HG02798 (cell line): Measurements from ENCODE around the gene DIP2A.
"Not testable (repeated sequence)": the region's sequence is repeated elsewhere in the genome, so short reads cannot be mapped to it uniquely, and the experiment has no call there.

ENCODE experiments used
- ATAC-seq: cut with Tn5 transposase; IDR thresholded peaks from one replicate; pipeline ENCODE4 v1.9.1; 2021; ENCODE audit warnings: mild to moderate bottlenecking; ENCODE audit not compliant: unreplicated experiment, poor library complexity

Gene DIP2A

DNA sequence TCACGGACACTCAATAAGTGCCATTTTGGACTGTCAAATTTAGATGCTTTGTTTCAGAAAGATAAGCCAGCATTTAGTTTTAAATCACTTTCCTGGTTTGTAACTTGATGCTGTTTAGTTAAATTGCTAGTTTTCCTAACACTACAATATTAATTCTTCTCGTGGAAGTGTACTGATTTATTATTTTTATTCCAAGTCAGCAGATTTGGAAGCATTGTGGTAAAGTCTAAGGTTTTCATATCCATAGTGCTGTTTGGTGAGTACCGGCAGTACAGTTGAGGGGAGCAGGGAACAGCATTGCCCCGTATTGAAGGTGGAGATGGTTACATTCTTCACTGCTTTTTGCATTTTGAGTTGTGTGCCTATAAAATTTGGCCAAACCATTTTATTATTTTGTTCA, 109.9 kb downstream of the DIP2A start:
- no peak for ATAC-seq

DNA sequence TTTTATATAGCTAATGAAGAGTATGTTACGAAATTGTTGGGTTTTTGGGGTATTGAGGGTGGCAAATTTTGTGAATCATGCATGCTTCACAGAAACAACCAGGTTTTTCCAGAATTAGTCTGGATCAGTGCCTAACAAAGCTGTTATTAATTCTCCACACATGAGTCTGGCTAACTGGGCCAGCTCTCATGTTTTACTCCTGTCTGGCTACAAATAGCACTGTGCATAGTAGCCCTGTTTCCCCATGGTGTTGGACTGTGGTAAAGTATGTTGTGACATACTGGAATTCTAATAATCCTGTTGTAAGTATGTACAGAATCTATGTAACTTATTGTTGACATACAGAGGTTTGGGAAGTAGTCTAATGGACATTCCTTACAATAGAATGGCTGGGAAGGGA, 110.4 kb downstream of the DIP2A start:
- no peak for ATAC-seq

- no peak for ATAC-seq
Observed at GRCh38 chr21:46570119-46570518, 111.4 kb downstream of the DIP2A start.

DNA sequence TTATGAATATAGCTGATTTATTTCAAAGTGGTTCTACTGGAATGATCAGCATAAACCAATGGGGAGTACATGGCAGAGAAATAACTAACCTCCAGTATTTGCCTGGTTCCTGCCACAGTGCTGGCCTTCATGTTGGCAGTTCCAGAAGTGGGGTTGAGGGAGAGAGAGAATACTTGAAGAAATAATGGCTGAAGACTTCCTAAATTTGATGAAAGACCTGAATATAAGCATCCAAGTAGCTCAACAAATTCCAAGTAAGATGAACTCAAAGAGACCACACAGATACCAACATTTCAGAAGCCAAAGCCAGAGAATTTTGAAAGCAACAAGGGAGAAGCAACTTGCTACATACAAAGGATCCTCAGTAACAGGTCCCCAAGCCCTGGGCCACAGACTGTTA, 111.9 kb downstream of the DIP2A start:
- no peak for ATAC-seq

DNA sequence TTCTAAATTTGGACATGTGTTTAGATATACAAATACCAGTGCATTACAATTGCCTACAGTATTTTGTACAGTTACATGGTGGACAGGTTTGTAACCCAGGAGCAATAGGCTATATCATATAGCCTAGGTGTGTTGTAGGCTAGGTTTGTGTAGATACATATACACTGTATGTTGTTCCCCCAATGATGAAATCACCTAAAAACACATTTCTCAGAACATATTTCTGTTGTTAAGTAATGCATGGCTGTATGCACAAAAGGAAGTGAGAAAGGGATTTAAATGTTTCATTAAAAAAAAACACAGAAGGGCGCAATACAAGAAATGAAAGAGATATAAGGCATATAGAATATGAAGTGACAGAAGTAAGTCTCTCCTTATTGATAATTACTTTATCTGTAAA, 114.2 kb downstream of the DIP2A start:
- ATAC-seq = no peak

DNA sequence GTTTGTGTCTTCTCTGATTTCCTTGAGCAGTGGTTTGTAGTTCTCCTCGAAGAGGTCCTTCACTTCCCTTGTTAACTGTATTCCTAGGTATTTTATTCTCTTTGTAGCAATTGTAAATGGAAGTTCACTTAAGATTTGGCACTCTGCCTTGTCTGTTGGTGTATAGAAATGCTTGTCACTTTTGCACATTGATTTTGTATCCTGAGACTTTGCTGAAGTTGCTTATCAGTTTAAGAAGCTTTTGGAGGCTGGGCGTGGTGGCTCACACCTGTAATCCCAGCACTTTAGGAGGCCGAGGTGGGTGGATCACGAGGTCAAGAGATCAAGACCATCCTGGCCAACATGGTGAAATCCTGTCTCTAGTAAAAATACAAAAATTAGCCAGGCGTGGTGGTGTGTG, 119.1 kb downstream of the DIP2A start:
- not testable (repeated sequence) for ATAC-seq

DNA sequence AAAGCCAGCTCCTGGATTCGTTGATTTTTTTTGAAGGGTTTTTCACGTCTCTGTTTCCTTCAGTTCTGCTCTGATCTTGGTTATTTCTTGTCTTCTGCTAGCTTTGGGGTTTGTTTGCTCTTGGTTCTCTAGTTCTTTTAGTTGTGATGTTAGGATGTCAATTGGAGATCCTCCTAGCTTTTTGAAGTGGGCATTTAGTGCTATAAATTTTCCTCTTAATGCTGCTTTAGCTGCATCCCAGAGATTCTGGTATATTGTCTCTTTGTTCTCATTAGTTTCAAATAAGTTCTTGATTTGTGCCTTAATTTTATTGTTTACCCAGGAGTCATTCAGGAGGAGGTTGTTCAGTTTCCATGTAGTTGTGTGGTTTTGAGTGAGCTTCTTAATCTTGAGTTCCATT, 120.7 kb downstream of the DIP2A start:
- not testable (repeated sequence) for ATAC-seq

- no peak for ATAC-seq
Observed at GRCh38 chr21:46581780-46582307, 123.2 kb downstream of the DIP2A start.

DNA sequence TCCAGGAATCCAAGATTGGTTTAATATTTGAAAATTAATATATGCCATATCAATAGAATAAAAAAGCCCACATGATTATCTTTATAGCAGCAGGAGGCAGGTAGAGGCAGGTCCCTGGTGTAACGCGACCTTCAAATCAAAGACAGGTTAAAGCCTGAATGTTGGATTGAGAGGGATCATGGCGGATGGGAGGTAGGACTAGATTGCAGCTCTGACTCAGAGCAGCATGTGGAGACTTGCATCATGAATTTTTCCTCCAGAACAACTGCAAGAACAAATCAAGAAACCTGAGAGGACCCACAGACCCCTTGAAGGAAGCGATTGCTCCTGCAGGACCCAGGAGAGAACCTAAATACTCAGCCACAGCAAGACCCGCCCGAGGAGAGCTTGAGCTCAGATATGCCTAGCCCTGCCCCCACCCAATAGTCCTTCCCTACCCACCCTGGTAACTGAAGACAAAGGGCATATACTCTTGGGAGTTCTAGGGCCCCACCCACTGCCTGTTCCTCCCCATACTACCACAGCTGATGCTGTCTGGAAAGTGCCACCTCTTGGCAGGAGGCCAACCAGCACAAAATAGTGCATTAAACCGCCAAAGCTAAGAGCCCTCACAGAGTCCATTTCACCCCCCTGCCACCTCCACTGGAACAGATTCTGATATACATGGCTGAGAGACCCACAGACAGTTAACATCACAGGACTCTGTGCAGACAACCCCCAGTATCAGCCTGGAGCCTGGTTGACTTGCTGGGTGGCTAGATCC, 126.7 kb downstream of the DIP2A start:
- ATAC-seq = no peak

DNA sequence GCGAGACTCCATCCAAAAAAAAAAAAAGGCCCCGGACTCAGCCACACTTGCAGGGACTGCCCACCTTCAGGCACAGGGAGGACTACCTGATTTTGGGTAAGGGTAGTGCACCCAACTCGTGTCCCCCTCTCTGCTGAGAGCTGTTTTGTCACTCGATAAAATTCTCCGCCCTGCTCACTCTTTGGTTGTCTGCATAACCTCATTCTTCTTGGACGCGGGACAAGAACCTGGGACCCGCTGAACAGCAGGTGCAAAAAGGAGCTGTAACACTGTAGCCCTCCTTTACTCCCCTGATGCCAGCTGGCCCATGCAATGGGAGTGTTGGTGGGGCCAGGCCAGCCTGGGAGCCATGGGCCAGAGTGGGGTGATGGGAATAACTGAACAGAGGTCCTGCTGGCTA, 135.6 kb downstream of the DIP2A start:
- no peak for ATAC-seq

DNA sequence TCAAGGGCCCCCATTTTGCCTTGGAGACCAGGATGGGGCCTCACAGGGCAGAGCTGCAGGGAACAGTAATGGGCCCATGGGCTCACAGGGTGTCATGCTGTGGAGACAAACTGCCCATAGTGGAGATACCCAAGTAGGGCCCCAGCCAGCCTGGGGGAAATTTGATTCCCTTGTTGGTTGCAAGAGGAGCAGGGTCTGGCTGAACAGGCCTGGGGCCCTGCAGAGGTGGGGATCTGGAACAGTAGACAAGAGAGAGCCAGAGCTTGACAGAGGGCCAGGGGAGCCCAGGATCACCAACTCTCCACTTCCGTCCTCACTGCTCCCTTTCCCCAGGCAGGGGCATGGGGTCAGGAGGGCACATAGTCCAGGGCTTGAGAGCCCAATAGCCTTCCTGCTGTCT, 137.5 kb downstream of the DIP2A start:
- ATAC-seq = no peak

DNA sequence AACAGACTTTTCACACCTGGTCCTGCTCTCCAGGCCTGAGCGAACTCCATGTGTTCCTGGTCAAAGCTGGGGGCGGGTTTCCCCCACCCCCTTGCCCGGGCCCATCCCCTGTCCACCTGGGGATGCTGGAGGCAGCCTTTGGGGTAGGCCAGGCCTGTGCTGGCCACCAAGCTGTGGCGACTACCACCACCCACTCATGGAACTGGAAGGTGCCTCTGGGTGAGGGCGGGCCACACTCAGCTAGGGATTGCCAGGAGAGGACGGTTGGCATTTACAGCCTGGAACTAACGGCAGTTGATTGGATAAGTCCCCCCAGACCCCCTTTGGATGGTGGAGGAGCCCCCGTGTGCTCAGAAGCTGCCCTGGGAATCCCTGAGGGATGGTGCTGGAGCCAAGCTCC, 138.3 kb downstream of the DIP2A start:
- ATAC-seq = no peak

DNA sequence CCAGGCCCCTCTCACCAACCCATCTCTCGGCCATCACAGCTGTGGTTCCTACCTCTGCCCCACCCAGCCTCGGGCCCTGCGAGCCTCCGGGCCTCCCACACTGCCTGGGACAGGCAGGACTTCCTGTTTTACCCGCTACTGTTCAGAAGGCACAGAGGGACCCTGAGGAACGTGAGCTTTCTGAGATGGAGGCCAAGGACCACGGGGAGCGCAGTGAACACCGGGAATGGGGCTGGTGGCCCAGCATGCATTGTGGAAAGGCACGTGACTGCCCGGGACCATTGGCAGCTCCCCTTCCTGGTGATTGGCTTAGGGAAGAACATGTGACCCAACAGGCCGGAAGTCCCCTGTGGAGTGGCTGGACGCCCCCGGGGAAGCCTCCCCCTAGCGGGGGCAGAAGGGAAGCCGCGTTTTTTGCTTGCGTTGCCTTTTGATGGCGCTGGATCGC, 139.2 kb downstream of the DIP2A start:
- ATAC-seq = no peak

DNA sequence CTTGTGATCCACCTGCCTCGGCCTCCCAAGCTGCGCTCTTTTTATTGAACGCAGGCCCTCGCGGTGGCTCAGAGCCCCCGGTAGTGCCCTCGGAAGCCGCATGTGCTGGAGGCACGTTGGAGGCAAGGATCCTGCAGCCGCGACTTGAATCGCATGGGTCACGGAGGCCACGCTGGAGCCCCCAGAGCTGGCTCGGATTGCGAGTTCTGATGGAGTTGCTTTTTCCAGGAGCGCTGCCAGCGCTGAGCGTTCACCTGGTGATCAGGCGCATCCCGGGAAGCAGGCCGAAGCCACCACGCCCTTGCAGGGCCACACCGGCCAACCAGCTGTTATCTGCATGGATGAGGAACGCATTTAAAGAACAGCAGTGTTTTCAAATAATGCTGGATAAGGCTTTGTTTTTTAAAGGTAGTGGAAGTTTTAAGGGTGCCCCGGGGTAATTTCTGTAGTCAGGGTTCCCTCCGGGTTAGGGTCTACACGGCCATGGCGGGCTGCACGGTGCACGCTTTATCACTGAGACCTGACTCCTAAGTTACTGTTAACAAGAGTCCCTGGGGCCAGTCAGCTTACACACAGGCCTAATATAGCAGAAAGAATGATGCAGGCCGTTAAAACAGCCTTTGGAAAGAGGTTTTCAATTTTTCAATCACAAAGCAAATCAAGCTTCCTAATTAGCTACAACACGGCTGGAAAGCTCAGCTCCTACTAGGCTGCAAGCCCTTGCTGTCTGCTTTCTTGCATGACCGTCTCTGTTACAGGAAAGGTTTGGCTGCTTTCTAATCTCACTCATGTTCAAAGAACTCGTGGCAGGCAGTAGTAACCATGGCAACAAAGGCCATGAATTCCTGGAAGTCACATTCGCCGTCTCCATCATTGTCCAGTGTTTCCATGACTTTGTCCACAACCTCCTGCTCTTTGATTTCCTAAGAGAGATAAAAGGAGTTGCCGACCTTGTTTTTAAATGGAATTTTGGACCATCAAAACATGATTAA, 140.2 kb downstream of the DIP2A start:
- ATAC-seq = no peak

- no peak for ATAC-seq
Observed at GRCh38 chr21:46600305-46600704, 141.6 kb downstream of the DIP2A start.

GRCh38 chr21:46600978-46601377, 142.3 kb downstream of the DIP2A start:
- ATAC-seq = no peak

- ATAC-seq = no peak
Observed at GRCh38 chr21:46603228-46603627, 144.5 kb downstream of the DIP2A start.

DNA sequence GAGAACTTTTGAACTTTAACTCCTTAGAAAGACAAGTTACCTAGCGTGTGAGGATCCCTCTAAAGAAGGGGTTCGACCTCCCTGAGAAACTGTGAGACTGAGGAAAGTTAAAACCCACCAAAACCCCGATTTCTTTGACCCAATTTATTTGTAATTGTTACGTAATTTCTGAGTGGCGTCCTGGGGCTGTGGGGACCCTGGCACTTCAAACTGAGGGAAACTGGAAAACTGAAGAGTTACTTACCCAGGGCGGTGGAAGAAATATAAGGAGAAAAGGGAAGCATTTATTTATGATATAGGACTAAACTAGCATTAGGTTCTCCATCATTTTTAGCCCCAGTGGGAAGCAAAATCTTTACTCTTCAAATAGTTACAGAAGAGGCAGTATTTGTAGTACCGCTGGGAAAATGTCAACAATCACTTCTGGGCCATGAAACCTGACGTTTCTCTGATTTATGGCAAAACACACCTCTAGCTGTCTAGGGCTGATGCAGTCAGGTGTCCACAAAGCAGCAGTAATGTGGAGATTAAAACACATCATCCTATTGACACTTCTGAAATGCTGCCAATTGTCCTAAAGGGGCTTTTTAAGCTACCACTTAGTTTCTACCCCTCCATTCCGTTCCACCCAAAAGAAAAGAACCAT, 145.8 kb downstream of the DIP2A start:
- ATAC-seq = no peak

- no peak for ATAC-seq
Observed at GRCh38 chr21:46604975-46605766, 146.5 kb downstream of the DIP2A start, which contains the start of gene S100B. Gene S100B, minus strand, starts transcription at chr21:46605082. Its CDS starts 2,667 bp downstream, at chr21:46602415.
